HPDE6-E6E7 (cell line): ENCODE data around the gene ITGA3.

Experiments used
- DNase-seq: peaks from one replicate; pipeline ENCODE4 v3.0.0; 2011; ENCODE audit warnings: missing footprints; ENCODE audit errors: extremely low spot score

The ITGA3 gene

DNA sequence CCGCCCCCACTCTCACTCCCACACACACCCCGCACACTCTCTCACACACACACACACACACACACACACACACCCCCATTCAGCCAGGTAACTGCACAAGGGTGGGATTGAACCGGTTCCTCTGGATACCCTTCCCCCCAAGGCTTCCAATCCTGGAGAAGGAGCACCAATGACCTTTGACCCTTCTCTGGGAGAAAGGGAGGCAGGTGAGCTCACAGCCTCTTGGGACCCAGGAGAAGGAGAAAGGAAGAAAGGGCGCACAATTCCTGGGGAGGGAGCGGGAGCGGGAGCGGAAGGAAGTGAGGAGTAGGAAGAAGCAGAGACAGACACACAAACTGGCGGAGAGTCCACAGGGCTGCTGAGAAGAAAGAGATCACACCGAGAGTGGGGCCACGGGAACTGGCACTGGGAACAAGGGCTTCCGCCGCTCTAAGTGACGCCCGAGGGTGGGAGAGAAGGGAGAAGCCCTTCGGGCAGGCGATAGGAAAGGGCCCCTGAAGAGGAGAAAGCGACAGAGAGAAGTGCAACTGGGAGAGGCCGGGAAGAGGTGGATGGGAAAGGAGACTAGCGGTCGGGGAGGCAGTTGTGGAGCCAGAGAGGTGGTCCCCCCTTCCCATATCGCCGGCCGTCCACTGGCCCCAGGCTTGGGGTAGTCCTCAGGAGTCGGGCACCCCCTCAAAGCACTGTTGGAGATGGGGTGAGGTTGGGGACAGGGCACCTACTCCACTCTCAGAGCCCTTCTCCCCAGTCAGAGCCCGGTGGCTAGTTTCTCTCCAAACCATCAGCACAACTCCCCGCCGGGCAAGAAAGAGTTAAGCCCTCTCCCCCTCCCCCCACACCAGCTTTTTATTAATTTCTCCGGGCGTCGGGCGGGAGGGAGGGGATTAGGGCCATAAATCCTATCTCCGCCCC lies 72.8 kb downstream of the ITGA3 start:
- no peak for DNase-seq

DNA sequence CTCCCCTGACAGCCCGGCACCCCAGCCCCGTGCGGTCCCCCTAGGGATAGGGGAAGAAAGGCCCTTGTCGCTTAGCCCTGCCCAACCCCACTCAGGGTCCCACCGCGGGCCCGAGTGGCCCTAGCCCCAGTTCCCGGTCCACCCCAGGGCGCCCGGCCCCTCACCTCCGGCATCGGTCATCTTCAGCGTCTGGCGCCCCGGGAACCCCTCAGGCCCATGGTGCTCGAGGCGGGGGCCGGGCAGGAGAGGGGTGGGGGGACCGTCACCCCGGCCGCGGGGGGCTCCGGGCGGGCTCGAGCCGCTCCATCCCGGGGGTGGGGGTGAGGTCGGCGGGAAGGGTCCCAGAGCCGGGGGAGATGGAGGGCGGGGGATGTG lies 73.4 kb downstream of the ITGA3 start:
- DNase-seq, result no peak

DNA sequence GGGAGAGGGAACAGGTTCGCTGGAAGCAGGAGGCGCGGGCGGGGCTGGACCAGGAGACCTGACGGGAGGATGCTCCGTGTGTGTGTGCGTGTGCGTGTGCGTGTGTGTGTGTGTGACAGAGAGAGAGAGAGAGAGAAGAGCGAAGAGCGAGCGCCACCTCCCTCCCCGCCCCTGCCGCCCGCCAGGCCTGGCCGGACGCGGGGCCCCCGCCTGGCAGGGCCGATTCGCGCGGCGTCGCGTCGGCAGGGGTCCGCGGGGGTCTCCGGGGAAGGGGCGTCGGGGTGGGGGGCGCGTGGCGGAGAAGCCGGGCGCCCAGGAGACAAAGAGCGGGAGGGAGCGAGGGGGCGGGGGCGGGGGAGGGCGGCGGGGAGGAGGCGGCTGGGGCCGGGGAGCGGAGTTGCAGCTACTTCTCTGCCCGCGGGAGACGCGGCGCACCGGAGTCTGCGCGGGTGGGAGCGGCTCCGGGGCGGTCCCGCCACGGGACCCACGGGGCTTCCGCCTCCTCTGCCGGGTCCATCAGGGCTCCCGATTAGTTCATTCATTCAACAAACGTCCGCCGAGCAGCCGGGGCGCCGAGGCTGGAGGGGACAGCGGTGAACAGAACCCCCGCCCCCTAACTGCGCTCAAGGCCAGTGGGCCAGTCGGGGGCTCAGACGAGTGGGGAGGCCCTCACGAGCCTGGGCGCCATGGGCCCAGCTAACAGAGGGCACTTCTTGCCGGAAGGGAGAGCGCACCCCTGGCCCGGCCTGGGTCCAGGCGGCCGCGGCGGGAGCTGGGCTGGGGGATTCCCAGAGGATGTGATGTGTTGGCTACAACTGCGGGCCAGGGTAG lies 74.0 kb downstream of the ITGA3 start, which contains the start of gene SAMD14:
TSS of gene SAMD14 (minus strand) at position 433 of the 831 bp plus-strand sequence. CDS start 5,201 bp downstream, outside the sequence.
- no peak for DNase-seq

DNA sequence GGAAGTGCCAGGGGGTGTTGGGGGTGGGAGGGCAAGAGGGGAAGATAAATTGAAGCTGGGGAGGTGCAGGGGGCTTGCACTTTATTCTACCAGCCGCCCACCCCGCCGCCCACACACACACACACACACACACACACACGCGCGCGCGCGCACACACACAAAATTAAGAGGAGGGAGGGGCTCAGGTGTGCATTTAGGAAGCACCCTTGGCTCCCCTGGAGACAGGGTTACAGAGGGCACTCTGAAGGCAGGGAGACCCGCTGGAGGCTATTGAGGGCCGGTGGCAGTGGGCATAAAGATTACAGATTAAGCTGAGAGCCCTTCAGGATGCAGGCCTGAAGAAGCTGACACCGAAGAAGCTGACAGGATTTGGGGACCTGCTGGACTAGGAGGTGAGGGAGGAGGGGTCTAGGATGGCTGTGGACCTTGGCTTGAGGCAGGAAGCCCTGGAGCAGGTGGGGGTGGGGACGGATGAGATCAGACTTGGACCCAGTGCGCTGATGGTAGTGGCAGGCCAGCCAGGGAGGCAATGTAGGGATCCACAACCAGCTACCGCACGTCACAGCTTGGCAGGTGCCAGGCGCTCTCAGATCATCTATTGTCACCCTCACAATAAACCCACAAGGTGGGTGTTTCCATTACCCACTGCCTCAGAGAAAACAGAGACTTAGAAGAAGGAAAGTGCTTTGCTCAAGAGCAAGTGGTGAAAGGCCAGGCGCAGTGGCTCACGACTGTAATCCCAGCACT lies 74.8 kb downstream of the ITGA3 start:
- no peak for DNase-seq

DNA sequence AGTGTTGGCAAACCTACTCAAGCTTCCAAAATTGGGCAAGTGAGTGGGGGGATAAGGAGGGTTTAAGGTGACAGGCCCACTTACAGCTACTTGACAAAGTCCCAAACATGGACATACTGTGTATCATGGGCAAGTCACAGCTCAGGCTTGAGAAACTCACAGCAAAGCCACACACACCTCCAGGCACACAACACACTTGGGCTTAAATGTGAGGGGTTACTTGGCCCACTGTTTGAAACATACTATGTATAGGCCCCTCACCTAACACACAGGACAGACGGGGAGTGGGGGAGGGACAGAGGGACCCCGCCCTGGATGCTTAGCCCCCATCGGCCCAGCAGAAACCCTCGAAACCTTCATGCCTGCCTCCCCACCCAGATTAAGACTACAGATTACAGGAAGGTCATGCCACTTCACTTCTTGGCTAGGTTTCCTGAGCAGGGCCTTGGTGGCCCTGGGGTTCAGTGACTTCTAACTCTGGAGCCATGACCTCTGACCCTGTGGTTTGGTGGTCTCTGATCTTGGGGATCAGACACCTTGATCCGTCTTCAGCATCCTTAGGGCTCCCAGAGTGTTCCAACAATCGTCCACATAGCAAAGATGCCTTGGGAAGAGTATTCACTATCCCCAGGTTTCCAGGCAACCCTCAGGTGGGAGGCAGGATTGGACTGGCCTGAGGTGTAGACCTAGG lies 76.3 kb downstream of the ITGA3 start:
- DNase-seq, result no peak

DNA sequence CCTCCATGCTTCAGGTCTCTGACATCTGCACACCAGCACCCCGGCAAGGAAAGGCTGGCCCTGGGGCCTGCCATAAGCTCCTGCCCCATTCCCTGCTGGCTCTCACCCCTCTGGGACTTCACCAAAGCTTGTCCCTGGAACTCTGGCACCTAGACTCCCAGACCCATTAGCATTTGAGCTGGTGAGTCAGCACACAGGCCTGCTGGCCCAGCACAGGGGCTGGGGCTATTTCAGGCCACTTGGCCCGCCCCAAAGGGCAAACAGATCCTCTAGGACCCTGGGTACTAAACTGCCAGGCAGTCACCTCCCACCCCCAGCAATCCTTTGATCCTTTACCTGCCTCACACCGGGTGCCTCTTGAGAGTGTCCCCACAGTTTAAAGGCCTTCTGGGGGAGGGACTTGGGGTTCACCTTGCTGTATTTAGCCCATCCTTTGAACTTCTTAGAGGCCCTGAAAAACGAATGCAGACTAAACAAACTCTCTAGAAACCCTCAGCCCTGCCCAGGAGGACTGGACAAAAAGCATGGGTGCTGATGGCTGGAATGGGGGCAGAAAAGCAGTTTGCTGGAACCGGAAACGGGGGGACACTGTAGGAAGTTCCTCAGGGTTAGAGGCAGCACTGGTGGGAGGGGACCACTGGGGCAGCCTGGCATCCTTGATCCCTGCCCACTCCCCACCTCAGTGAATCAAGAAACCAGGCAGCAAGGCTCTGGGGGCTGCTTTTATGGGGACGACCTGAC lies 77.3 kb downstream of the ITGA3 start:
- no peak for DNase-seq

DNA sequence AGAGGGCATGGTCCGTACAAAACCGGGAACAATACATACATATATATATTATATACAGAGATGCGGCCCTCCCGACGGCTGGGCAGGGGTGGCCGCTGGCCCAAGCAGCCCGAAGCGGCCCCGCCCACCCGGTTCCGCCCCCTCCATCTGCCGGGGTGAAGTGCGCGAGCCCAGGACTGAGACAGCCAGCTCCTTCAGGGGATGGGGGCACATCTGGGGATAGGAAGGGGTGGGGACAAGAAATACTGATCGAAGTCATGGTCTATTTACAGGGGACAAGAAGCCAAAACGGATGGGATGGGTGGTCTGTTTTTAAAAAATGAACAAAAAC lies 77.8 kb downstream of the ITGA3 start:
- DNase-seq, result no peak

DNA sequence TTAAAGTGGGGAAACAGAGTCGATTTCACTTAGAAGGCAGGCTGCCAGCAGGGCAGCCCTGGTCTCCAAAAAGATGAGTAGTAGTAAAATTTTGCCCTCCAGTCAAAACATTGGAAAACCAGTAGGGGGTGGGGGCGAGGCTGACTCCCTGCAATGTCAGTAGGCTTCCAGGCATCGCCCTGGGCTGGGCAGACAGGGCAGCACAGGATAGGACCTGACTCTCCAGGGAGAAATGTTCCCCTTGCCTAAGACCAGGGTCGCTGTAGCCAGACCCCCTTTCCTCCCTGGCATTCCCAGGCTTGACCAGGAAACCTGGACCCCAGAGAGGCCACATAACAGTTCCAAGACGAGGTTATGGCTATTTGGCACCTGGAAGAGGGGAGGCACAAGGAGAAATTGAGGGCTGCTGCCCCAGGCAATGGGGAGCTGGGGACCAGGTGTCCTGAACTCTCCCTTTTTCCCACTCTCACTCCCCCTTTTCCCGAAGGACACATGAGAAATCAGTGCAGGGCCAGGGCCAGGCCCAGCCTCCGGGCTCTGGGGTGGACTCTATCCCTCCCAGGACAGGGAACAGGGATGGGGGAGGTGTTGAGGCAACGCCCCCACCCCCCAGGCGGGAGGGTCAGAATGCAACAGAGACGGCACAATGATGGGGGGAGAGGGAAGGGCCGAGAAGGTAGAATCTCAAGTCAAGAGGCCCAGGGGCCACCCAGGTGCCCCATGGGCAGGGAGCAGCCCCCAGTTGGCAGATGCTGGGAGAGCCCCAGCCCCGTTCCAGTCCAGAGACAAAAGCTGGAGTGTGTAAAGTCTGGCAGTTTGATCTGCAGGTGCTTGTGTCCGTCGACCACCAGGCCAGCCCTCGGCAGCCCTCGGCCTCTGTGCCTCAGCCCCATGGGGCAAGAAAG lies 78.5 kb downstream of the ITGA3 start:
- no peak for DNase-seq

DNA sequence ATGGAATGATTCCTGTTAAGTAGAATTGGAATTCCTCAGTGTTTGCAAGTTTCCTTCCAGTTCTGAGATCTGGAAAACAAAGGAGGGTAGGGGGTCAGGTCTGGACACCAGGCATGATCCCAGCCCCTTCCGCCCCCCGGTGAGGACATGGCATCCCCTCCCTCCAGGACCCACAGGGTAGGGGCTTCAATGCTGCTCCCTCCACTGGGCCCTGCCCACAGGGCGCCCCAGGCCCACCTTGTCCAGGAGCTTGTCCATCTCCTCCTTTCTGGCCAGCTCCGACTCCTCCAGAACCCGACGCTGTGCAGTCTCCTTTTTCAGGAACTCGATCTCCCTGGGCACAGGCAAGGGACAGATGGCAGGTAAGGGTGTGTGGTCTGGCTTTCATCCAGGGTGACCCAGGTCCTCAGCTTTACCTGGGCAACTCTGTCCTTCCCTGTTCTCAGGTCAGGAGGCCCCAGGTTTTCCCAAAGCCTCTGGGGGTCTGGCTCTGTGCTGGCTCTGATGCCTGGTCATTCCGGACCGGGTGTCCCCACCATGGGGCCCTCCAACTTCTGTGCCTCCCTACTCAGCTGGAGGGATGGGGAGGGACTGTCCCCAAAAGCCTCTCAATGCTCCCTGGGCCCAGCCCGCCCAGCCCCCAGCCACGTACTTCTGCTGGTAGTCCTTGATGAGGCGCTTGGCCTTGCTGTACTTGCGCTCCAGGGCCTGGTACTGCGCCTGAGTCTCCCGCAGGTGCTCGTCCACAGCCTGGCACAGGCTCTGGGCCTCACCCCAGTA lies 79.6 kb downstream of the ITGA3 start:
- DNase-seq, result no peak

DNA sequence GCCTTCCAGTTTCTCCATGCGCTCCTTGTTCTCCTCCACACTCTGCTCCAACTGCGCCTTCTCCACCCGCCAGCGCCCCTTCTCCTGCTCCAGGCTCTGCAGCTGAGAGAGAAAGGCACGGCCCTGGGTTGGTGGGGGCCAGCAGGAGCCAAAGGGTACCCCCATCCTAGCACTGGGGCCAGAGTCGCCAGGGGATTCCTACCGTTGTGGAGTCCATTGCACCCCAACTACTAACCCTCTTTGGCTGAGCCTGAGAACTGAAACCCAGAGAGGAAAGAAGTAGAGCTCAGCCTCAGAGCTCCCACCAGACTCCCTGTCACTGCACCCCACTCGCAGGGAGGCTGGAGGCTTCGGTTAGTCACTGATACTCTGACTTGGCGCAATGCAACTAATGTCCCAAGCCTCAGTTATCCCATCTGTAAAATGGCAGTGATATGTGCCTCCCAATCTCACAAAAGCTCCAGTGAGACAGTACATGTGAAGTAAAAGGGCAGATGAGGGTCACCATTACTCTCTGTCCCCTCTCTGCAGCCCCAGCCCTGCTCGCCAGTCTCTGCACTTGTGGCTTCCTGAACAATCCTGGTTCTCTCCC lies 80.3 kb downstream of the ITGA3 start:
- DNase-seq, result no peak

DNA sequence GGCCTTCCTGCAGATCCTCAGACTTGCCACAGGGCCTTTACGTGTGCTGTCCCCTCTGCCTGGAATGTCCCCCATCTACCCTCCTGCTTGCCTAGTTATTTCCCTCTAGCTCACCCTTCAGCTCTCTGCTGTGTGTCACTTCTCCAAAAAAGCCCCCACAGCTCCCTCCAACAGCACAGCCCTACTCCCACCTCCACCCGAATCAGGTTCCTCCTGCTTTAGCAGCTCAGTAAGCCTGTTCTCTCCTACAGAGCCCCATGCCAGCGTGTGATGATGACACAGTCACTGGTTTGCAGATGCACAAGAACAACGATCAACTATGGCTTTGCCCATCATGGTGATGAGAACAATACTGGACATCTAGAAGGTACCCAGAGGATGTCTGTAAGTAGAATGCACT lies 81.1 kb downstream of the ITGA3 start:
- DNase-seq, result no peak

DNA sequence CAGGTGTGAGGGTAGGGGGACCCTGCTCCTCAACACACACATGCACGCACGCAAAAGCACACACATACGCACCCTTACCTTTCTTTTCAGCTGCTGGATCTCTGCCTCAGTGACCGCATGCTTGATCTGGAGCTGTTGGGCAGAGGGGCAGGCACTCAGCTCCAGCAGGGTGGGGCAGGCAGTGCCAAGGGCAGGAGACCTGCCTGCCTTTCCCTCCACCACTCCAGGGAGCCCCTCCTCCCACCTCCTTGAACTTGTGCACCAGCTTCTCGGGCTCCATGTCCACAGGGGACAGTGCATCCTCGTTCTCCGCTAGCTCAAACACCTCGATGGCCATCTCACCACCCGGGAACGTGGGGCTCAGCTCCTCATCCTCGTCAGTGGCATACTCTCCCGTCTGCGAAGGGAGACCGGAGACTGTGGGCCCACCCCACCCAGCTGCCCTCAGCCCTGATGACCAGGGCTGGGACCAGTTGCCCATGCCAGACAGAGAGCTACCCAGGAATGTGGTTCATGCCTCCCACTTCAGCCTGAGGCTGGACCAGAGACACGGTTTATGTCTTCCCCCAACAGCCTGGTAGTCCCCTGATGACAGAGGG lies 83.4 kb downstream of the ITGA3 start:
- DNase-seq, result no peak
